Measurements from ENCODE around the gene VSTM2L.
"Not testable (repeated sequence)": the region's sequence is repeated elsewhere in the genome, so short reads cannot be mapped to it uniquely, and the experiment has no call there.

Gene VSTM2L

DNA sequence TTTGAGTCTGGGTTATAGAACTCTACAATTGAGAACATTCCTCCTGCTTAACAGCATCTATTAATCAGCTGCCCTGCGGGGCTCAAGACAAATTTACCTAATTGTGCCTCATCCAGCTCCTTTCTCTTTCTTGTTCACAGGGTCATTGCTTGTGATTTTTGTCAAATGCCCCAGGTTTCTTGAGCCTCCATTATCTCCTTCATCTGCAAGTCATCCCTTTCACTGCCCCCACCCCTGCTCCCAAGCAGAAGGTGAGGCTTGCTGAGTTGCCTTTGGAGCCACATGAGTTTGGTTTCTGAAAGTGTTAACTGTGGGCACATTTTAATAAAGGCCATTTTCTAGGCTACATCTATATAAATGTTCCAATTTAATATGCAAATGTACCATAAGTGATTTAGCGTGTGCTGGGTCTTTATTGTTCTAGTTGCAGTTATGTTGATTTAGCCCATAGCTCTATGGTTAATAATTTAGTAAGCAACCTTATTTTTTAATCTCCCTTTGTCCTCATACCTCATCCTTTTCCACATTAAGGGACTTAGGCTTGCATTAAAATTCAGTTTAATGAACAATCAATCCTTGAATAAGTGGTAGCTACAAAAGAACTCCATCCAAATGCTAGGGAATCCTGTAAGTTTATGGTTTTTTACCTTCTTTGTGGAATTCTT lies 56.1 kb downstream of the VSTM2L start:
- DNase-seq (ENCODE audit: low read depth), result no peak
- TF ChIP-seq, protein P1, sequence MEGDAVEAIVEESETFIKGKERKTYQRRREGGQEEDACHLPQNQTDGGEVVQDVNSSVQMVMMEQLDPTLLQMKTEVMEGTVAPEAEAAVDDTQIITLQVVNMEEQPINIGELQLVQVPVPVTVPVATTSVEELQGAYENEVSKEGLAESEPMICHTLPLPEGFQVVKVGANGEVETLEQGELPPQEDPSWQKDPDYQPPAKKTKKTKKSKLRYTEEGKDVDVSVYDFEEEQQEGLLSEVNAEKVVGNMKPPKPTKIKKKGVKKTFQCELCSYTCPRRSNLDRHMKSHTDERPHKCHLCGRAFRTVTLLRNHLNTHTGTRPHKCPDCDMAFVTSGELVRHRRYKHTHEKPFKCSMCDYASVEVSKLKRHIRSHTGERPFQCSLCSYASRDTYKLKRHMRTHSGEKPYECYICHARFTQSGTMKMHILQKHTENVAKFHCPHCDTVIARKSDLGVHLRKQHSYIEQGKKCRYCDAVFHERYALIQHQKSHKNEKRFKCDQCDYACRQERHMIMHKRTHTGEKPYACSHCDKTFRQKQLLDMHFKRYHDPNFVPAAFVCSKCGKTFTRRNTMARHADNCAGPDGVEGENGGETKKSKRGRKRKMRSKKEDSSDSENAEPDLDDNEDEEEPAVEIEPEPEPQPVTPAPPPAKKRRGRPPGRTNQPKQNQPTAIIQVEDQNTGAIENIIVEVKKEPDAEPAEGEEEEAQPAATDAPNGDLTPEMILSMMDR (conservative IDR thresholded peaks at IDR 0.05; ENCODE audit: control insufficient read depth, insufficient read depth, low read depth, low read length), result no peak

DNA sequence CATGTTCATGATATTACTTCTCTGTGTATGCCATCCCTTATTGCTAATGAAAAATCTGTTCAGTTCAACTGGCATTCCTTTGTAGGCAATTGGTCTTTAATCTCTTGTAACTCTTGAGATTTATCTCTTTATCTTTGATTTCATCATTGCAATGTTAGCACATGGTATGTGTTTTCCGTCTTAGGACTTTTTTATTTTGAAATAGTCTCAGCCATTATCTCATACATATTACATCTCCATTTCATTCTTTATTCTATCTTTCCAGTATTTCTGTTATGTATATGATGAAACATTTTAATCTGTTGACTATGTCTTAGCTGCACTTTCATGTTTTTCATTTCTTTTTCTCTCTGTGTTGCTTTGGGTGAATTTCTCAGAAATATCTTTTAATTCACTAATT lies 58.1 kb downstream of the VSTM2L start:
- no peak for DNase-seq (ENCODE audit: low read depth)
- H3K4me3 ChIP-seq (ENCODE audit: control insufficient read depth, low read depth, low read length), result no peak overlapping the region
- TF ChIP-seq, protein P1 (conservative IDR thresholded peaks at IDR 0.05; ENCODE audit: control insufficient read depth, insufficient read depth, low read depth, low read length), result no peak

More for the DNA sequence above, 56.1 kb downstream of the VSTM2L start:
- H3K4me3 ChIP-seq (ENCODE audit: control insufficient read depth, low read depth, low read length), result no peak overlapping the region

DNA sequence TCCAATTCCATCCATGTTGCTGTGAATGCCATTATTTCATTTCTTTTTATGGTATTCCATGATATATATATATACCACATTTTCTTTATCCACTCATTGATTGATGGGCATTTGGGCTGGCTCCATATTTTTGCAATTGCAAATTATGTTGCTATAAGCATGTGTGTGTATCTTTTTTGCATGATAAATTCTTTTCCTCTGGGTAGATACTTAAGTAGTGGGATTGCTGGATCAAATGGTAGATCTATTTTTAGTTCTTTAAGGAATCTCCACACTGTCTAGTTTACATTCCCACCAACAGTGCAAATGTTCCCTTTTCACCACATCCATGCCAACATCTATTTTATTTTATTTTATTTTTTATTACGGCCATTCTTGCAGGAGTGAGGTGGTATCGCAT lies 60.6 kb downstream of the VSTM2L start:
- DNase-seq (ENCODE audit: low read depth); H3K4me3 ChIP-seq (ENCODE audit: control insufficient read depth, low read depth, low read length): not testable (repeated sequence)

DNA sequence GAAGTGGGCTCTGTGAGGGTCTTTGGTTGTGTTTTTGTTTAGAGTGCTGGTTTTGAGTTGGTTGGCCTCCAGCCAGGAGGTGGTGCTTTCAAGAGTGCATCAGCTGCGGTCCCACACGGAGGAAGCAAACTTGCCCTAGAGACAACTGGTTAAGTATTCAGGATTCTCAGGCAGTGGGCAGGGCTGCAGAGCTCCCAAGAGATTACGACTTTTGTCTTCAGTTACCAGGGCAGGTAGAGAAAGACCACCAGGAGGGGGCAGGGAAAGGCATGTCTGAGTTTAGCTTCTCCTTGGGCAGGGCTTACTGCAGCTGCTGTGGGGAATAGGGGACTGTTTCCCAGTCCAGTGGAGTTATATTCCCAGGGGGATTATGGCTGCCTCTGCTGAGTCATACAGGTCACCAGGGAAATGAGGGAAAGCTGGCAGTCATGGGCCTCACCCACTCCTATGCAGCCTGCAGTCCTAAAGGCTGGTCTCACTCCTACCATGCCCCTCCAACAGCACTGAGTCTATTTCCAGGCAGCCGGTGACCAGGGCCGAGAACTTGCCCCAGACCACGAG lies 66.0 kb downstream of the VSTM2L start:
- H3K4me3 ChIP-seq (ENCODE audit: control insufficient read depth, low read depth, low read length), result no peak overlapping the region
- TF ChIP-seq, protein P1 (conservative IDR thresholded peaks at IDR 0.05; ENCODE audit: control insufficient read depth, insufficient read depth, low read depth, low read length), result no peak
- peak; percentile 11 for DNase-seq (ENCODE audit: low read depth)

DNA sequence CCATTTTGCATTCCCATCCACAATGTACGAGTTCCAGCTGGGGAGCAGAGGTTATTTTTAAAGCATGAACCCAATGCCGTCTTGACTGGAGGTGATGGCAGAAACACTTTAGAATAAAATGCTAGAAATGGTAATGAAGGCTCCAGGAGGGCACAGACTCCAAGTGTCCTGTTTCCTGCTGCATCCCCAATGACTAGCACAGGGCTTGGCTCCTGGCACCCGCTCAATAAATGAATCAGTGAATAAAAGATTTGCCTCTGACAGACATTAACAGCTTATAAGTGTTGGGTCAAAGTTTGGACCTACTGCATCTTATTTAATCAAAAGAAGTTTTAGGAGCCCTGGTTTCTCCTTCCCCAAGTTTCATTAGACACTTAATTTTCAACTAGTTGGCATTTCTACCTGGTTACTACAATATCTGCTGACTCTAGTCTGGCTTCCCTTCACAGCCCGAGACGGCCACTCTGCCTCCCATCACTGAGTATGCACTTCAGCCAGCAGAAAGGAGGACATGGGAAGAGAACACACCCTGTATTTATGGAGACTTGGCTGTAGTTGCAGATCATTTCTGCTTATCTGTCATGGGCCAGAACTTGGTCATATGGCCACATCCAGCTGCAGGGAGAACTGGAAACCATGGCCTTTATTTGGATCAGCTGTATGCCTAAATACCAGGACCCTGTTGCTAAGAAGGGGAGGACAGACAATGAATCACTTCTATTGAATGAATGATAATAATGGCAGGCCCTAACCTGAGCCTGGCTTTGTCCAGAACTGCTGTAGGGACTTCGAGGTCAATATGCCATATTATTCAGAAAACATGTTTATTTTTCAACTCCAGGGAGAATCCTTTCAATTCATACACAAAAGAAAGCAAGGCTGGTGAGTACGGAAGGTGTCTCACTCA lies 67.3 kb downstream of the VSTM2L start:
- TF ChIP-seq, protein P1 (conservative IDR thresholded peaks at IDR 0.05; ENCODE audit: control insufficient read depth, insufficient read depth, low read depth, low read length), result no peak
- H3K4me3 ChIP-seq (ENCODE audit: control insufficient read depth, low read depth, low read length), result no peak overlapping the region
- DNase-seq (ENCODE audit: low read depth), result peak; percentile 47

DNA sequence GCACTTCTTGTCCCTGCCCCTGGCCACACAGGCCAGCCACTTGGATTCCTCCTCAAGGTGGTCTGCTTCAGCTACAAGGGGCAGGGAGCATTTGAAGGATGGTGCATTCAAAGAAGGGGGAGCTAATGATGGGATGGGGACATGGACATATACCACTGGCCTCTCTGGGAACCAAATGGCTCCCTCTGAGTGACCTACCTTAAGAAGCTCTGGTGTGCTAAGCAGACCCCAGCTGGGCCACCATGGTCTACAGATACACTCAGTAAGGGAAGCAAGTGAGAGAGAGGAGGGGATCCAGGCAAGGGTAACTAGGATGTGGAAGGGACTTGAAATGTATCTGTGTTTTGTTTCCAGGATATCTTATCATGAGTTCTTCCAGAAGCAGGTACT lies 67.9 kb downstream of the VSTM2L start:
- TF ChIP-seq, protein P1 (conservative IDR thresholded peaks at IDR 0.05; ENCODE audit: control insufficient read depth, insufficient read depth, low read depth, low read length), result no peak
- DNase-seq (ENCODE audit: low read depth), result no peak
- no peak overlapping the region for H3K4me3 ChIP-seq (ENCODE audit: control insufficient read depth, low read depth, low read length)

Data from fibroblast of mammary gland (primary cell).